SKM-1 treated with dmso at 0.1 percent for 144 hours (cell line): ENCODE measurements around the gene AURKAIP1.

Experiments used
- DNase-seq: peaks from one replicate; lab custom pipeline; 2025; ENCODE audit not compliant: unreplicated experiment; lab: John Stamatoyannopoulos, UW

AURKAIP1 gene

GRCh38 chr1:1361982-1362423 lies 13.0 kb downstream of the AURKAIP1 start:
- no peak for DNase-seq

DNA sequence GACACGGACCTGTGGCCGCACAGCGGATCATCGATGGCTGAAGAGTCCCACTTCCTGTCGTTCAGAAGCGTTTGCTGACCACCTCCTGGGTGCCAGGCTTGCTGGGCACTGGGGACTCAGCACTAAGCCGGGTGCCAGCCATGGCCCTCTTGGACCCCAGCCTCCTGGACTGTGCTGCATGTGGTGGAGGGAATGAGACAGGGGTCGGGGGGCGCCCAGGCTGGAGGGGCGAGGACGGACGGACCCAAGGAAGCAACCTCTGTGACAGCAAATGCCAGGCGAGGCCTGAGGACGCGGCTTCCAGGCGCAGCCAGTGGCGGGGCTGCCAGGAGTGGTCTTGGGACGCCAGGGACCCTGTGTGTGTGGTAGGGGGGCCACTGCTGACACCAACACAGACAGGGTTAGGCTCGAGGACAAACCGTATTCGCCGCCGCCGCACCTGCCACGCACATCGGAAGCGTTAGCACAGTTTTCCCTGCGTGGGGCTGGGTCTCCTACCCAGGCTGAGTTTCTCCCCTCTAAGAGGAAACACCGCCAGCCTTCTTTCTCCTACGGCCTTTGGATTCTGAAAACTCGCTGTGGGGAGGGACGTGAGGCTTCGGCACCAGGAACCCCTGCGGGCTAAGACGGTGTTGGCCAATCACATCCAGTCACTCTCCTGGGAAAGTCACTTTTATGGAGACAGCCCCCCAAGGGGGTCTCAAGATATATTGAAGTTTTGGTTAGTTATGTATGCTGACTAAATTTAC lies 13.6 kb downstream of the AURKAIP1 start:
- no peak for DNase-seq

DNA sequence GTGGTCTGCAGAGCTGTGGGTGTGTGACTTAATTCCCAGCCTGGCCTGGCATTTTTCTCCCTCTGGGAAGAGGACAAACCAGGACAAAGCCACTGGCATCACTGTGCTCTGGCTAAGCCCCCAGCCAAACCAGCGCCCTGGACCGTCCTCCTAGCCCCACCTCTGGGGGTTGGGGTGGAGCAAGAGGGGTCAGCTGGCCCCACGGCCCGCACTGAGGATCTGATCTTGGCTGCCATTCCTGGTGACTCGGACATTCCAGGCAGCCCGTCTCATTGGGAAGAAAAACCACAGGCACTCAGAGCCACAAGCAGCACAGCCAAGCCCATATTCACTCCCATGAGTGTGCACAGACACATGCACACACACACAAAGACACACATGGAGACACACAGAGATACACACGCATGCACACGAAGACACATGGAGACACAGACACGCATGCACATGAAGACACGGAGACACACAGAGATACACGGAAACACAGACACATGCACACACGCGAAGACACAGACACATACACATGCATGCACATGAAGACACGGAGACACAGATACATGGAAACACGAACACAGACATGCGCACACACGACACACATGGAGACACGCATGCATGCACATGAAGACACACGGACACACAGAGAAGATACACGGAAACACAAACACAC lies 14.4 kb downstream of the AURKAIP1 start:
- no peak for DNase-seq

GRCh38 chr1:1359664-1360468 lies 15.1 kb downstream of the AURKAIP1 start:
- no peak for DNase-seq

GRCh38 chr1:1359308-1359663 lies 15.7 kb downstream of the AURKAIP1 start:
- DNase-seq, result no peak

GRCh38 chr1:1358433-1359271 lies 16.4 kb downstream of the AURKAIP1 start, which contains the start of gene MXRA8:
MXRA8 (minus strand) TSS chr1:1358555; CDS start chr1:1358504, 51 bp downstream.
- no peak for DNase-seq

GRCh38 chr1:1357871-1358432 lies 17.1 kb downstream of the AURKAIP1 start:
- DNase-seq, result no peak

DNA sequence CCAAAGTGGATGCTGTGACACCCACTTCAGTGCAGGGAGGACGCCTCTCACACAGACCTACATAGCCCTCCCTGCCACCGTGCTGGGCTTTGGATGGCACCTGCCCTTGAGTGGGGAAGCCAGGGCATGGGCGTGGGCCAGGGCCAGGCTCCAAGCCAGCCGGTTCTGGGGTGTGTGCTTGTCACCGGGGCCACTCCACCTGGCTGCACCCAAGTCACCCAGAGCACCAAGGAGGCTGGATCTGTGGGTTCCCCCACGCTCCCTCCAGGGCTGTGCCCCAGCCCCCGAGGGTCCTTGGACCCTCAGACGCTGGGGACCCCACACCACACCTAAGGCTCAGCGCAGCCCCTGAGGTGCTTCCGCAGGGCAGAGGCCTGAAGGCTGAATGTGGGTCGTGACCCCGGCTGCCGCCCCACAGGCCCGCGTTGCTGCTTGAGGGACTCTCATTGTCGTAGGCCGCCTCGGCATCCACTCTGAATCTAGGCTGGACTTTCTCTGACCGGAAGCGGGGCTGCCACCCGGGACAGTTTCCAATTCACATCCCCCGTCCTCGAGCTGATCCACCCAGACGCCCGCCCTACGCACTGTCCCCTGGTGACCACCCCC lies 18.1 kb downstream of the AURKAIP1 start:
- DNase-seq, result no peak

GRCh38 chr1:1356166-1356795 lies 18.7 kb downstream of the AURKAIP1 start:
- no peak for DNase-seq

- DNase-seq, result no peak
Measured at GRCh38 chr1:1355416-1355815, 19.6 kb downstream of the AURKAIP1 start.

DNA sequence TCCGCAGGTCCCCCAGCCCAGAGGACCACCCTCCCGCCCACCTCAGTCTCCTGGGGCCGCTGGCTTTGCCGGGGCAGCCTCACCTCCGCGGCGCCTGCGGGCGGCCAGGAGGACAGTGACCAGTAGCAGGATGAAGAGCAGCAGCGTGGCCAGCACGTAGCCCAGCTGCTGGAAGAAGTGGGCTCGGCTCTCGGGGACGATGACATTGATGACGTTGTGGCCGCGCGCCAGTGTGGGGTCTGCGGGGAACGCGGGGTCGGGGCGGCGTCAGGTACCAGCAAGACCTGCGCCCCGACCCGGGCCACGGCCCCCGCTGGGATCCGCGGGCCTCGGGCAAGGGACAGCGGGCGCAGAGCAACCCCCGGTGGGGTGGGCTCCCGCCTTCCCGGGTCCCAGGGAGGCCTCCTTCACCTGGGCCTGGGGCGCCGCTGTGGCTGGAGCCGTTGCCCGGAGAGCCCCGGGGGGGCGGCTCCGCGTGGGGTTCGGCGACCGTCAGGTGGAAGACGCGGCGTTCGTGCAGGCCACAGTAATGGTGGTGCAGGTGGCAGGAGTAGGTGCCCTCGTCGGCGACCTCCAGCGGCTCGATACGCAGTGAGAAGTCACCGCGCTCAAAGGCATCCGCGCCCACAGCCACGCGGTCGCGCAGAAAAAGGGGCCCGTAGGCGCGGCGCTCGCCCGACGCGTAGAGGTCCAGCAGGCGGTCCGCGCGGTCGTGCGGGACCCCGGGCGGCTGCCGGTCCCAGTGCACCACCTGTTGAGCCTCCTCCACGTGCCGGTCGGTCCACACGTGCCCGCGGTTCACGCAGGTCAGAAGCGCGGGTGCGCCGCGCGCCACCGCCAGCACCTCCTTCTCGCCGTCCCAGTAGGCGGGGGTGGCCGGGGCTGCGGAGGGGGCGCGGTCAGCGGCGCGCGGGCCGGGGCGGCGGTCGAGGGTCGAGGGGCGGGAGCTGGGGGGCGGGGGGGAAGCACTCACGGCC lies 20.4 kb downstream of the AURKAIP1 start:
- no peak for DNase-seq

GRCh38 chr1:1353389-1354151 lies 21.4 kb downstream of the AURKAIP1 start:
- no peak for DNase-seq

DNA sequence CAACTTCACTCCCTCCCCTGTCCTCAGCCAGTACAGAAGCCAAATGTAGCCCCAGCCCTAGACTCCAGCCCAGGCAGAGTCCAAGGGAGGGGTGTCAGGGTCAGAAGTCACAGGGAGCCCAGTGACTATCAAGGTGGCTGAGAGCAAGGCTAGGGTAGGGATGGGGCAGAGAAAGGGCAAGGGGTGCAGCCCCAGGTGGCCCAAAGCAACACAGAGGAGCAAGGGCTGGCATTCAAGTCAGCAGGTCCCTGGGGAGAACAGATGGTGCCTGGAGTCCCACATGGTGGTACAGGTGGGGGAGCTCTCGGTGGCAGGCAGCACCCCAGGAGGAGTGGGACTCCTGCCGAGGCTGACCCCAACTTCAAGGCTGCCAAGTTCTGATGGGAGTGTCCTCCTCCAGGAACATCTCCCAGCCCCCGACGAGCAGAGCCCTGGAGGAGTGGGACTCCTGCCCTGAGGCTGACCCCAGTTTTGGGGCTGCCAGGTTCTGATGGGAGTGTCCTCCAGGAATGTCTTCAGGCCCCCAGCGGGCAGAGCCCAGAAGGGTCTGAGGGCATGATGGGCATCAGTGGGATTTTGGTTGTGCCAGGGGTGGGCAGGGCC lies 22.1 kb downstream of the AURKAIP1 start:
- no peak for DNase-seq

DNA sequence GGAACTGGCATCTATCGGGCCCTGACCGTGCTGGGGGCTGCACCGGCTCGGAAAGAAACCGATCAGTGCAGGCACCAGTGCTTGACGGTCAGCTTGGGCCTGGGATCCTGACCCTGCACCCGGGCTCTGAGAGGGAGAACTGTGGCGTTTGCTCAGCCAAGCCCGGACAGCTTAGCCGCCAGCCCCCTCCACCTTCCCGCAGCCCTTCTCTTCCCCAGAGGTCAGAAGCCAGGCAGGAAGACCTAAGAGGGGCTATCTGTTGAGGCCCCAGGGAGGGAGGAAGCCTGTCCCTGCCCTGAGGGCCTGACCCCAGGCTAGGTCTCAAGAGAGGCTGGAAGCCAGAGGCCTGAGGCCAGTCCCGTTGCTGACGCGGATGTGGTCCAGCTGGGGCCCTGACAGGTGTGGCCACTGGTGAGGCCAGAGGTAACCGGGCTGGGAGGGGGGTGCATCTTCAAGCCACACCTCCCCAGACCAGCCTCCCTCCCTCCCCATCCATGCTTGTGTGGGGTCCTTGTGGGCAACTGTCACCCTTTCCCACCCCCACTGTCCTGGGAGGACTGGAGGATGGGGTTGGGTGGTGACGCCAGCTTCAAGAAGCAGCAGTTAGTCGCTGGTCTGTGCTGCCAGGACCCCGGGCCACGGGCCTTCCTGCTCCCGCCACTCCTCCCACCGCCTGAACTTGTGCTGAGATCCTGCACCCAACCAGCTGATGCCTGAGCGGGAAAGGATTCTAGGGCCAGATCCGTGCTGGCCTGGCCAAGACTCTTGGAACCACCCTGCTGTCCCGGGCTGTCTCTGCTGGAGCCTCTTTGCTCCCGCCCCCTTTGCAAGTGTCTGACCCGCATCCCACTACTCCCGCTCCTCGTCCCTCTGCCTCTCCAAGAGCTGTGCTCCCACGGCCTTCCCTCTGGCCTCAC lies 23.2 kb downstream of the AURKAIP1 start:
- no peak for DNase-seq

DNA sequence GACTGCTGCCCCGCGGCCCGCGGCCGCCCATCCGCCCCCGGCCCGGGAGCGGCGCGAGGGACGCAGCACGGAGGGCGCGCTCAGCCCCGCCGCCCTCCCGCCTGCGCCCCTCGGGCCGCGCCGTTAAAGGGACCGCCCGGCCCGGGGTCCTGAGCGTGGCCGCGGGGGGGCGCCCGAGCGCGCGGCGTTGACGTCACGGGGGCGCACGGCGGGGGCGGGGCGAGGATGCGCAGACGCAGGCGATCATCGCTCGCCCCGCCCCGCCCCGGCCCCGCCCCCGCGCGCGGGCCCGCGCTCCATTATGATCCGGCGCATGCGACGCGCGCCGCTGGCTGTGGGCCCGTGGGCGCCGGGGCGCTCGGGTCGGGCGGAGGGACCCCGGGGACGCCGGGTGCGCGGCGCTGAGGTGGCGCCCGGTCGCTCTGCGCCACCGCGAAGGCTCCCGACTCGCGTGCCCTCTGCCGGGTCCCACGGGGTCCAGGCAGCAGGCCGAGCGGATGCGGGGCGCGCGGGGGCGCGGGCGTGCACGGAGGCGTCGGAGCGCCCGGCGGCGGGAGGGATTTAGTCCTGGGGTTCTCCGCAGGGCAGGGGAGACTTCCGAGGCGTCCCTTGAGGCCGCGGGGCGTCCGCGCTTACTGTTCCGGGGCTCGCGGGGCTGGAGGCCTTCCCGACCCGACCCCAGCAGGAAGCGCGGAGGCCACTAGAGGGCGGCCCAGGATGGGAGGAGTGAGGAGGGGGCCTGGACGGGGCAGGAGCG lies 25.6 kb downstream of the AURKAIP1 start, which contains the start of gene DVL1:
Gene DVL1 (minus strand): TSS at position 163 of the 757 bp plus-strand sequence. CDS start 353 bp downstream, outside the sequence.
- DNase-seq, result peak; percentile 30
